SU-DHL-6 (cell line): Measurements from ENCODE around the gene KCNN3.

Source experiments
- EZH2phosphoT487 ChIP-seq: fragments of 200-600 bp; sonication (generic), shearing (Covaris generic); conservative IDR thresholded peaks from 2 replicates; pipeline ENCODE4 v1.6.1; 2018; ENCODE audit warnings: mild to moderate bottlenecking, antibody characterized with exemption, low read length, moderate library complexity, mixed read lengths
- TF ChIP-seq, protein P1 (sequence below): fragments of 200-600 bp; sonication (generic); IDR thresholded peaks from one replicate; pipeline ENCODE4 v1.5.1; 2017; ENCODE audit warnings: antibody characterized with exemption, mild to moderate bottlenecking, low read length, moderate library complexity; ENCODE audit not compliant: insufficient read depth, poor library complexity, severe bottlenecking

DNA sequence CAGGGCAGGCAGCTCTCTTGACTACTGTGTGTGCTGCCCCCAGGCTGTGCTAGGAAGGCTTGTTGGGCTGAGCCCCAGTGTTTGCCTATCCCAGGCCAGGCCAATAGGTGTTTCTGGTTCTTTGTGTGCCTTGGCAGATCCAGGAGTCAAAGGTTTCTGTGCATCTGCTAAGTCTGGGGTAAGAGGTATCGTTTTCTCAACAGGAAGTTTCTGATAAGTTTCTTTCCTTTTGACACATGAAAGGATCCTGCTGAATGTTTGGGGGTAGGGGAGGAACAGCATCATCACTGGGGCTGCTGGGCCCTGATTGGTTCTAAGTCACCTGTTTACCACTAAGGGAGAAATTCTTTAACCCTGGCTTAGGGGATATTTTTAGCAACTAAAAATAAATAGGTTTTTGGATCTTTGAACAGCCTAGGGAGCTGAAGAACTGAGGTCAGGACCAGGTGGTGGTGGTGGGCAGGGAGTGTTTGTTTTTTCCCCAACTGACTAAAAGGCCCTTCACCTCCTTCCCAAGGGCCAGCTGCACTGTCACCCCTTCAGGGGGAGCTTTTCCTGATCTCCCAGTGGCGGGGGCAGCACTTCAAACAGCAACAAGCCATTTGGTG, 85.1 kb downstream of the KCNN3 start:
- TF ChIP-seq, protein P1, sequence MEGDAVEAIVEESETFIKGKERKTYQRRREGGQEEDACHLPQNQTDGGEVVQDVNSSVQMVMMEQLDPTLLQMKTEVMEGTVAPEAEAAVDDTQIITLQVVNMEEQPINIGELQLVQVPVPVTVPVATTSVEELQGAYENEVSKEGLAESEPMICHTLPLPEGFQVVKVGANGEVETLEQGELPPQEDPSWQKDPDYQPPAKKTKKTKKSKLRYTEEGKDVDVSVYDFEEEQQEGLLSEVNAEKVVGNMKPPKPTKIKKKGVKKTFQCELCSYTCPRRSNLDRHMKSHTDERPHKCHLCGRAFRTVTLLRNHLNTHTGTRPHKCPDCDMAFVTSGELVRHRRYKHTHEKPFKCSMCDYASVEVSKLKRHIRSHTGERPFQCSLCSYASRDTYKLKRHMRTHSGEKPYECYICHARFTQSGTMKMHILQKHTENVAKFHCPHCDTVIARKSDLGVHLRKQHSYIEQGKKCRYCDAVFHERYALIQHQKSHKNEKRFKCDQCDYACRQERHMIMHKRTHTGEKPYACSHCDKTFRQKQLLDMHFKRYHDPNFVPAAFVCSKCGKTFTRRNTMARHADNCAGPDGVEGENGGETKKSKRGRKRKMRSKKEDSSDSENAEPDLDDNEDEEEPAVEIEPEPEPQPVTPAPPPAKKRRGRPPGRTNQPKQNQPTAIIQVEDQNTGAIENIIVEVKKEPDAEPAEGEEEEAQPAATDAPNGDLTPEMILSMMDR = no peak
- no peak for TF ChIP-seq EZH2phosphoT487
